Urinary bladder (tissue), 4 donors: ENCODE measurements around the gene CYSRT1. TPM values are rescaled to one million over a fixed set of nuclear protein-coding genes. Genes with fewer than 3 reads are reported as not detected.

Experiments
- DNase-seq: peaks from one replicate; pipeline ENCODE4 v3.0.0-alpha.2; 2015; ENCODE audit errors: extremely low spot score
- H3K27ac ChIP-seq: one replicate; pipeline ENCODE4 v1.5.1; 2013; ENCODE audit warnings: low read depth, mild to moderate bottlenecking, moderate library complexity
- H3K36me3 ChIP-seq: one replicate; pipeline ENCODE4 v1.6.1; 2013; ENCODE audit warnings: mild to moderate bottlenecking, moderate library complexity; ENCODE audit not compliant: insufficient read depth
- H3K4me1 ChIP-seq: one replicate; pipeline ENCODE4 v1.6.1; 2013; ENCODE audit warnings: mild to moderate bottlenecking, moderate library complexity; ENCODE audit not compliant: insufficient read depth
- H3K4me3 ChIP-seq: one replicate; pipeline ENCODE4 v1.5.1; 2013; ENCODE audit warnings: low read depth, low read length
- WGBS: extraction: QIAGEN DNeasy Blood & Tissue Kit; methylation state at CpG from one replicate; pipeline ENCODE4 v1.1.7; 2013; 5-methylcytosine and 5-hydroxymethylcytosine counted together
- polyA plus RNA-seq: library from polyadenylated mRNA; stranded (reverse); fragments of 200-250 nt; gene quantifications from one replicate; pipeline ENCODE4 v1.2.3, GENCODE V29; 2013
- total RNA-seq: library from RNA; depleted of rRNA; stranded (reverse); fragments of >200 nt; gene quantifications from one replicate; pipeline ENCODE4 v1.2.3, GENCODE V29; 2014
- donor health status: healthy with polysubstance abuse.
- donor health status: healthy.

The CYSRT1 gene
- total RNA-seq (0.42 TPM), polyA plus RNA-seq (0.71 TPM)

- no peak within 1 kb of the TSS for H3K4me3 ChIP-seq
- H3K36me3 ChIP-seq, result no peaks in the 10 kb centered on the region
- no peak within 1 kb of the TSS for H3K27ac ChIP-seq
- no peak for DNase-seq
- H3K4me1 ChIP-seq, result peaks cover 2% of the 10 kb centered on the region
- 51% methylated on average over 23 of the region's 23 CpGs for WGBS
These were observed at the start of gene CYSRT1 for GRCh38 chr9:137224830-137225694. Gene CYSRT1 (plus strand): TSS chr9:137225174. CDS start chr9:137225622, 448 bp downstream.

DNA sequence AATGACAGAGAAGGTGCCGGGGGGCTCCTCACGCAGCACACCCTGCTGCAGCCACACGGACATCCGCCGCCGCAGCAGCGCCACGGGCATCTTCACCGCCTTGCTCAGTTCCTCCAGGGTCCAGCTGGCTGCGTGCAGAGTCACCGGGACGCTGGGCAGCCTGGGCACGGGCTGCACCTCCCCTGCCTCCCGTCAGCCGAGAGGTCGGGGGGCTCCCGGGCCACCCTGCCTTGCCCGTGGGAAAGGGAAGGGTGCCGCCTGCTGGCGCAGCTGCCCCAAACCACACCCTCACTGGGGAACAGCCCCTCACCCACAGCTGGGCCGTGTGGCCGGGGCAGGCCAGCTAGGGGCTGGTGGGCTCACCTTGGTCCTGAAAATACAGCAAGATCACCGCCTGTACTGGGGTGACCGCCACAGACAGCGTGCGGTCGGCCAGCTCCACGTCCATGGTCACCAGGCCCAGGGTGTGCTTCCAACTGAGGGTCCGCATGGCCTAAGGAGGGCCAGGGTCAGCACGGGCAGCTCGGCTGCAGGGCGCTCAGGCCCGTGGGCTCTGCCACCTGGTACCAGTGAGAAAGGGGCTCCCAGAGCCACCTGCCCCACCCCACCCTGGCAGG lies 49.5 kb upstream of the CYSRT1 start:
- Histone ChIP-seq H3K36me3 (no peaks in the 10 kb centered on the region), H3K4me1 (no peaks in the 10 kb centered on the region), H3K27ac (no peak overlapping the region), H3K4me3 (no peak overlapping the region)
- 39% methylated on average over 33 of the region's 33 CpGs for WGBS
- no peak for DNase-seq

- H3K4me3 ChIP-seq, result no peak overlapping the region
- H3K4me1 ChIP-seq, result no peaks in the 10 kb centered on the region
- no peaks in the 10 kb centered on the region for H3K36me3 ChIP-seq
- 57% methylated on average over 17 of the region's 17 CpGs for WGBS
- DNase-seq, result no peak
- H3K27ac ChIP-seq, result no peak overlapping the region
These were observed 48.4 kb upstream of the CYSRT1 start for GRCh38 chr9:137176302-137177182.

- no peak for DNase-seq
- Histone ChIP-seq H3K4me1 (no peaks in the 10 kb centered on the region), H3K4me3 (no peak overlapping the region), H3K27ac (no peak overlapping the region), H3K36me3 (peaks cover under 1% of the 10 kb centered on the region)
- 91% methylated on average over 23 of the region's 23 CpGs for WGBS
These were observed 46.6 kb upstream of the CYSRT1 start for GRCh38 chr9:137178201-137178938.

DNA sequence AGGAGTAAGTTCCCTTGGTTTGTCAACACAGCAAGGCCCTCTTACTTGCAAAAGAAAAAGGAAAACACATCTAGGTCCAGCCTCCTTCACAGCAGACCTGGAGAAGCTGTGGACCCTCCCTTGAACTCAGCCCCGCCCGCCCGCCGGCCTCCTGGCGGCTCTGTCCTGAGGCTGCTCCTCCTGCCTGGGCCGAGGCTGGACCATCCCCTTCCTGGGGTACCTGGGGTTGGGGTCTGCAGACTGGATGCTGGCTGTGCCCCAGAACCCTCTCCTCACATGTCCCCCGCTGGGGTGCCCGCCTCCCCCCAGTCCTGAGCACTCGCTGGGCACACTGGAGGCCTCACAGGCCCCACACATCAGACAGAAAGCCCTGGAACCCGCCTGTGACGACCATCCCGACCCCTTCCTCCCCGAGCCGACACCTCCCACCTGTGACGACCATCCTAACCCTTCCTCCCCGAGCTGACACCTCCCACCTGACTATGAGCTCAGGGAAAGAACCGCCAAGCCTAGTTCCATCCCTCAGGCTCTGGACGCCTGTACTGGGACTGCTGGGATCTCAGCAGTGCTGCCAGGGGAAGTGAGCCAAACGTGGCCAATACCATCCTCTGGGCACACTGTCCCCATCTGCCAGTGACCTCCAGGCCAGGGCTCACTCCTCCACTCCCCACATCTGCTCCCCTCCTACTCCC lies 45.9 kb upstream of the CYSRT1 start:
- Histone ChIP-seq H3K36me3 (peaks cover 5% of the 10 kb centered on the region), H3K4me3 (no peak overlapping the region), H3K4me1 (no peaks in the 10 kb centered on the region), H3K27ac (no peak overlapping the region)
- no peak for DNase-seq
- WGBS, result 90% methylated on average over 19 of the region's 19 CpGs

GRCh38 chr9:137179761-137180160 lies 45.2 kb upstream of the CYSRT1 start:
- H3K27ac ChIP-seq, result no peak overlapping the region
- H3K4me1 ChIP-seq, result no peaks in the 10 kb centered on the region
- H3K36me3 ChIP-seq, result peaks cover 5% of the 10 kb centered on the region
- no peak for DNase-seq
- H3K4me3 ChIP-seq, result no peak overlapping the region
- 95% methylated on average over 17 of the region's 17 CpGs for WGBS

DNA sequence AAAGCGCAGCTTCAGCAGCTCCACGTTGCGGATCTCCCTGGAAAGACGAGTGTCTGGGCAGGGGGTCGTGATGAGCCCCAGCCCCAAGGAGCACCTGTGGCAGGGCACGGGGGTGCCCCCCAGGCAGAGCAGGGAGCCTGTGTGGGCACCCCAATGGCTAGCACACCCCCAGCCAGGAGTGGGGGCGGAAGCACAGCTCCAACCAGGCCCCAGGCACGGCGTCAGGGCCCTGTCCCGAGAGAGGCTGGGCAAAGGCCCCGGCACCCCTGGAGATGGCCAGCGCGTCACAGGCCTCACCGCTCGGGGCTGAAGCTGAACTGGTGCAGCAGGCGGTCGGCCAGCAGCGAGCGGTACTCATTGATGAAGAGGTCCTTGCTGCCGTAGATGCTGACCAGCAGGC lies 44.5 kb upstream of the CYSRT1 start:
- no peaks in the 10 kb centered on the region for H3K4me1 ChIP-seq
- no peak overlapping the region for H3K4me3 ChIP-seq
- no peak for DNase-seq
- 95% methylated on average over 20 of the region's 20 CpGs for WGBS
- H3K36me3 ChIP-seq, result peaks cover 5% of the 10 kb centered on the region
- no peak overlapping the region for H3K27ac ChIP-seq

- Histone ChIP-seq H3K4me1 (no peaks in the 10 kb centered on the region), H3K27ac (no peak overlapping the region), H3K4me3 (no peak overlapping the region), H3K36me3 (peaks cover 5% of the 10 kb centered on the region)
- 94% methylated on average over 22 of the region's 22 CpGs for WGBS
- DNase-seq, result no peak
These were observed 43.3 kb upstream of the CYSRT1 start for GRCh38 chr9:137181680-137182079.

DNA sequence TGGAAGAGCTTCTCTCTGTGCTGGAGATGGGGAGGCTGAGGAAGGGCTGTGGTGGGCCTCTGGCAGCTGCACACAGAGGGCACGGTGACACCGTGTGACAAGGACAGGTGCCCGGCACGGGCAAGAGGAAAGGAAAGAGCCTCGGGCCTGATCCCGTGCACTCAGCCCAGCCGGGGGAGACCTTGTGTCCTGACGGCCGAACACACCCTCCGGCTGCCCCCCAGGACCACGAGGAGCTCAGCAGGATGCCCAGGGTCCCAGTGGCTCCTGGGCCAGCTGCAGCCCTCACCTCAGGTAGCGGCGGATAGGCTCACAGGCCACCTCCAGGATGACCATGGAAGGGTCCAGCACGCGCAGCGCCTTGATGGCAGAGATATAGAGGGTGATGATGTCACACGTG lies 42.1 kb upstream of the CYSRT1 start:
- no peak overlapping the region for H3K4me3 ChIP-seq
- H3K4me1 ChIP-seq, result no peaks in the 10 kb centered on the region
- 94% methylated on average over 17 of the region's 17 CpGs for WGBS
- peaks cover 5% of the 10 kb centered on the region for H3K36me3 ChIP-seq
- H3K27ac ChIP-seq, result no peak overlapping the region
- DNase-seq, result no peak

DNA sequence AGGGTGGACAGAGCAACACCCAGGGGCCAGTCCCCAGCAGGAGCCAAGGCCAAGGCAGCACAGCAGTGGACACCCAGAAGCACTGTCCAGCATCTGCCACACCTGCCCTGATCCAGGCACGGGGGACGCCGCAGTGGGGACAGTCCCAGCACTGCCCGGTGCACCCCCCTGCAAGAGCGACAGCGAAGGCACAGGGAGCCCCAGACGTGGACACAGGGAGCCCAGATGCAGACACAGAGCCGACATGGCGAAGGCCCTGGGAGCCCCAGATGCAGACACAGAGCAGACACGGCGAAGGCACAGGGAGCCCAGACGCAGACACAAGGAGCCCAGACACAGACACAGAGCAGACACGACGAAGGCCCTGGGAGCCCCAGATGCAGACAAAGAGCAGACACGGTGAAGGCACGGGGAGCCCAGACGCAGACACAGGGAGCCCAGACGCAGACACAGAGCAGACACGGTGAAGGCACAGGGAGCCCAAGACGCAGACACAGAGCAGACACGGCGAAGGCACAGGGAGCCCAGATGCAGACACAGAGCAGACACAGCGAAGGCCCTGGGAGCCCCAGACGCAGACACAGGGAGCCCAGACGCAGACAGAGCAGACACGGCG lies 40.9 kb upstream of the CYSRT1 start:
- DNase-seq, result no peak
- Histone ChIP-seq H3K4me3 (no peak overlapping the region), H3K27ac (no peak overlapping the region), H3K4me1 (no peaks in the 10 kb centered on the region), H3K36me3 (peaks cover 5% of the 10 kb centered on the region)
- 94% methylated on average over 27 of the region's 27 CpGs for WGBS

- whole genome bisulfite sequencing, result 93% methylated on average over 48 of the region's 48 CpGs
- H3K36me3 ChIP-seq, result peaks cover 5% of the 10 kb centered on the region
These were observed 39.9 kb upstream of the CYSRT1 start for GRCh38 chr9:137184881-137185660.

GRCh38 chr9:137185921-137186320 lies 39.1 kb upstream of the CYSRT1 start:
- H3K4me3 ChIP-seq, result no peak overlapping the region
- no peak for DNase-seq
- peaks cover 5% of the 10 kb centered on the region for H3K36me3 ChIP-seq
- H3K27ac ChIP-seq, result no peak overlapping the region
- 95% methylated on average over 19 of the region's 19 CpGs for WGBS
- H3K4me1 ChIP-seq, result no peaks in the 10 kb centered on the region

More at GRCh38 chr9:137184881-137185660, 39.9 kb upstream of the CYSRT1 start:
- H3K4me1 ChIP-seq, result no peaks in the 10 kb centered on the region
- no peak overlapping the region for H3K4me3 ChIP-seq
- DNase-seq, result no peak
- H3K27ac ChIP-seq, result no peak overlapping the region
